GM19372 (cell line): ENCODE data around the gene EOMES.

Source experiments
- ATAC-seq: cut with Tn5 transposase; IDR thresholded peaks from one replicate; pipeline ENCODE4 v1.9.1; 2021; ENCODE audit warnings: mild to moderate bottlenecking, low read depth, moderate library complexity; ENCODE audit not compliant: unreplicated experiment

EOMES gene

DNA sequence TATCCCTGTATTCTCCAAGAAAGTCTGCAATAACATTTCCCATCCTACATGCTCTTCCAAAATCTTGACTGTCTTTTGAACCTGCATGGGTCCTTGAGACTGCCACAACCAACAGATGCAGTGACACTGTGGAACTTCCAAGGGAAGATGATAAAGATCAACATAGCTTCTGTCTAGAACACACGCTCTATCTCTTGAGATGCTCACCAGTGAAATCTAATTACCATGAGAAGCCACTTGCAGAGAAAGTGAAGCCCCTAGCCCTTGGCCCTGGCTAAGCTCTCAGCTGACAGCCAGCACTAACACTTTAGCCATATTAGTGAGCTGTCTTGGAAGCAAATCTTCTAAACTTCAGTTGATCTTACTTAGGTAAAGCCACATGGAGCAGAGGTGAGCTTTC is 36.6 kb downstream of the EOMES start:
- no peak for ATAC-seq

DNA sequence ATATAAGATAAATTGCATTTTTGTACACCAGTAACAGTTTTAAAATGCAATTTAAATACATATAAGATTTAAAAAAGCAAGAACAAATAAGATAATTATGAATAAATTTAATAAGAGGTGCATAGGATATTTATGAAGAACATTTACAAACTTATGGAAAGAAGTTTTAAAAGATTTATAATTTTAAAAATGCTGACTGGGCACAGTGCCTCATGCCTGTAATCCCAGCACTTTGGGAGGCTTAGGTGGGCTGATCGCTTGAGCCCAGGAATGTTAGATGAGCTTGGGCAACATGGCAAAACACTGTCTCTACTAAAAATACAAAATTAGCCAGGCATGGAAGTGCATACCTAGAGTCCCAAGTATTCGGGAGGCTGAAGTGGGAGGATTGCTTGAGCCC is 37.8 kb downstream of the EOMES start:
- ATAC-seq: no peak

DNA sequence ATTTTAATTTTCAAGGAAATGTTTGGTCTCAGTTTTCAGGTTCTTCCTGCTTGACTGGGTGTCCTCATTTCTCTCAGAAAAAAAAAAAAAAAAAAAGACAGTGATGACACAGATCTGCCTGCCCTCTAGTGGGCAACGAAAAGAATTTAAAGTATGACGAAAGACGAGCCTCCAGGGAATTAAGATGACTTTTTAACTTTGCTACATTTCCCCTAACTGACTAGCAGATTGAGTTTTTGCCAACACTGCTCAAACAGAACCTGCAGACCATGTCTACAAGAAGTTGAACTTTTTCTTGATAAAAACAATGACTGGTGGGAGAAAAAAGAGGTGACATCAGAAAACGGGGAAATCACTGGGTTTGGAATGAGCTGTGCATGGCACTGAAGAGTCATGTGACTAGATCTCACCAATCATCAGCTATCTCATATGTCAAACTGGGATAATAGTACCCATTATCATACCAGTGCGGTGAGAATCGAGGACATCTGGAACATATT is 40.8 kb downstream of the EOMES start:
- ATAC-seq: peak; percentile 69

DNA sequence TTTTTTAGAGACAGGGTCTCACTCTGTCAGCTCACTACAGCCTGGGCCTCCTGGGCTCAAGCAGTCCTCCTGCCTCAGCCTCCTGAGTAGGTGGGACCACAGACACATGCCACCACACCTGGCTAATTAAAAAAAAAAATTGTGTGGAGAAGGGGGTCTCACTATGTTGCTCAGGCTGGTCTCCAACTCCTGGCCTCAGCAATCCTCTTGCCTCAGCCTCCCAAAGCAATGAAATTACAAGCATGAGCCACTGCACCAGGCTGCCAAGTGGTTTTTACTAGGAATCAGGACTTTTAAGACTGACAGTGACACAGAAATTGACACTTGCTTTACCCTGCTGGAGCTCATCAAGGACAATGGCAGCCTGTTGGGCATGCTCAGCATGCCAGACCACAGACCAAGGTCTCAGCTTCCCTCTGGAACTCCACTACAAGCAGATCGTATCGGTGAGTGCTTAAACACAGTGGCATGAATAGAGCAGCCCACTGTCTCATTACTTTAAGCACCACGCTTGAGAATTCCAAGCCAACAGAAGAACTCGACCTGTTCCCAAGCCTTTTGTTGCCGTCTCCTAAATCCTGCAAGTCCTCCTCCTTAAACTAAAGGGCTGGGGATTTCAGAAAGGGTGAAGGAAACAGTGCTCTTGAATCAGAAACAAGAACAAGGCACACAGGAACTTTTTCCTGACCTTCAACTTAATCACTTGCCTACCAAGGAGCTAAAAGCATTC is 41.4 kb downstream of the EOMES start:
- peak; percentile 19 for ATAC-seq

DNA sequence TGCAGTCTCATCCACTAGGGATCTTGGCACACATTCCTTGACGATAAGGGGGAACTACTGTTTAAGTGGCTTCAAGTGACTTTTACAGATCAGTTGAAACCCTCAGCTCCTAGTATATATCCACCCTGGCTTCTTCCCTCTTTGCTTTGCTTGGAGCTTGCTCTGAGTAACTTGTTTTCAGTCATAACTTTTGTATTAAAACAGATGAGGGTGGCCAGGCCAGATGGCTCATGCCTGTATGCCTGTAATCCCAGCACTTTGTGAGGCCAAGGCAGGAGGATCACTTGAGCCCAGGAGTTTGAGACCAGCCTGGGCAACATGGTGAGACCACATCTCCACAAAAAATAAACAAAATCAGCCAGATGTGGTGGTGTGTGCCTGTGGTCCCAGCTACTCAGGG is 42.4 kb downstream of the EOMES start:
- ATAC-seq: no peak

DNA sequence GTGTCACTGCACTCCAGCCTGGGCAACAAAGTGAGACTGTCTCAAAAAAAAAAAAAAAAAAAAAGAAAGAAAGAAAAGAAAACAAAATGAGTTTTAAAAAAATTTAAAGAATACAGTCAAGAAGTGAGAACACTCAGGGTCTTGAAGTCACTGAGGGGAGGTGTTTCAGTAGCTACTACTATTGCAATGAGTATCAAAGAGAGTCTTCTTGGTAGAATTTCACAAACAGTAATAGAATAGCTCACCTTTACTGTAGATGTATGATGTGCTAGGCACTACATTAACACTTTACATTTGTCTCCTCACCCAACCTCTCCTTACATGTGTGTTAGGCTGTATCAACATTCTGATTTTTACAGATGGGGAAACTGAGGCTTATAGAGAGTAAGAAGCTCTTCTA is 43.9 kb downstream of the EOMES start:
- no peak for ATAC-seq

DNA sequence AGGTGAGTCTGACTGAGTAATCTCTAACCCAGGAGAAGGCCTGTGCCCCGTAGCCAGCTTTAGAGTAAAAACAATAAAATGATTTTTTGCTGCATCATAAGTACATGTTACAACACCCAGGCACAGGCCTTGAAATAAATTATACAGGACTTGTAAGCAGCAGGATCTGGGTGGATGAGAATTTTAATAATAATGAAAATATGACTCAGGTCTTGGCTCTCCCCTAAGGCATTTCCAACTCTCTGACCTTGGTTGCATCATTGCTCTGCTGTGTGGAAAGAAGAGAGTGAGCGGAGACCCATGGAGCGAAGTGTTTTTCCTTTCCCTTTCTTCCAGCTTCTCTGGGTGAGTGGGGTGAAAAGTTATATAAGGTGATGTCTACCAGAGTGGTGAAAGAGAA is 44.6 kb downstream of the EOMES start:
- ATAC-seq: no peak

DNA sequence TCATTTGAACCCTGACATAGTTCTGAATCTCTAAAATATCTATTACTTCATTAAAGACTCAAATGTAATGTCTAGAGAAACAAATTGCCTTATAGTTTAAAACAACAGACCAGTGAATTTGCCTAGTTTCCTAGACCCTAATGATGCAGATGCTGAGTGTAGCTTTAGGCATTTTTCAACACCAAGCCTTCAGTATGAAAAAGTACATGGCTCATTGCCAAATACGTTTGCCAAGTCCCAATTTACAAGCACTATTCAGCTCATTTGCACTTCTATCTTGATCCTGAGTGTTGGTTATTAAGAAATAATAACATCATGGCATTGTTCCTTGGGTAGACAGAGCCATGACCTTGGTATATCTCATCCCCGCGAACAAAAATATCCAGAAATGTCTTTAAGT is 46.8 kb downstream of the EOMES start:
- ATAC-seq: no peak

DNA sequence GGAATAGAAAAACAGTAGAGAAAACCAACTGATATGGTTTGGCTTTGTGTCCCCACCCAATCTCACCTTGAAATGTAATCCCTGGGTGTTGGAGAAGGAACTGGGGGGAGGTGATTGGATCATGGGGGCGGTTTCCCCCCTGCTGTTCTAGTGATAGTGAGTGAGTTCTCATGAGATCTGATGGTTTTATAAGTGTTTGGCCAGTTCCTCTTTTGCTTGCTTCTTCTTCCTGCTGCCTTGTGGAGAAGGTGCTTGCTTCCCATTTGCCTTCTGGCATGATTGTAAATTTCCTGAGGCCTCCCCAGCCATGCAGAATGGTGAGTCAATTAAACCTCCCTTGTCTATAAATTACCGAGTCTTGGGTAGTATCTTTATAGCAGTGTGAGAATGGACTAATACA is 48.4 kb downstream of the EOMES start:
- no peak for ATAC-seq

DNA sequence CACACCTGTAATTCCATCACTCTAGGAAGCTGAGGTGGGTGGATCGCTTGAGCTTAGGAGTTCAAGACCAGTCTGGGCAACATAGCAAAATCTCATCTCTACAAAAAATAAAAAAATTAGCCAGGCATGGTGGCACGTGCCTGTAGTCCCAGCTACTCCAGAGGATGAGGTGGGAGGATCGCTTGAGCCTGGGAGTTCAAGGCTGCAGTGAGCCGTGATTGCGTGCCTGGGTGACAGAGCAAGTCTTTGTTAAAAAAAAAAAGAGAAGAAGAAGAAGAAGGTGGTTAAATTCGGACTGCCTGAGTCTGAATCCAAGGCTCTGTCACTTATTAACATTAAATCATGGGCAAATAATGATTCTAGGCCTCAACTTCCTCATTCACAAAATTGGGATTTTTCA is 51.0 kb downstream of the EOMES start:
- ATAC-seq: no peak

DNA sequence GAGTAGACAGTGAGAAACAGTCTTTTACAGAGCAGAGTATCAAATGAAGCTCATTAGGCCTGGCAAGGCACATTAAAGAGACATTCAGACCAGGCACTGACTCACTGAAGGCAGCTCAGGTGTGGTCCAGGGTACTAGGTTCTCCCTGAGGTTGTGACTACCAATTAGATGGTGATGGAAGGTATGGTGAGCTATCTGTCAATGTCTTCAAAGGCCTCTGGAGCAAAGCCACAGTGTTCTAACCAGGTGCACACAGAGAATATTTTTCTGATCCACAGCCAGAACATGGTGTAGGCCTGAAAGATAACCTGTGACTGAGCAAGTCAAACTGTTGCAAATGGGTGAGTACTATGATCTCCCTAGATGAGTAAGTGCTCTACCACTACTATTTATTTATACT is 51.5 kb downstream of the EOMES start:
- ATAC-seq: no peak

DNA sequence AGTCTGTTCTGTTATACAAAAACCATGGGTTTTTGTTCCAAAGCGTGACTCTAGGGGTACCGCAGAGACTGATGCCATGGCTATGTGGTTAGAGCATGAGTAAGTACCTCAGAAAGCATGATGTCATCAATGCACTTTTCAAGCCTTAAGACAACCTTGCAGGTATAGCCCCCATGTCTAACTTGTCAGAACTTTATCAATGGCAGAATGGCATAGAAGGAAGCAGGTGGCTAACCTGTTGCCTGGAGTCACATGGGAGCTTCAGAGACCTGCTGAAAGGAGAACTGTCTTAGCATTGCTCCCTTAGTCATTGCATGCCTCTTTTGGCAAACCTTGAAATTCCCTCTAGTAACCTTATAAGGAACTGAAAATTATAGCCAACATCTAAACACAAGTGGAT is 52.5 kb downstream of the EOMES start:
- ATAC-seq: no peak

DNA sequence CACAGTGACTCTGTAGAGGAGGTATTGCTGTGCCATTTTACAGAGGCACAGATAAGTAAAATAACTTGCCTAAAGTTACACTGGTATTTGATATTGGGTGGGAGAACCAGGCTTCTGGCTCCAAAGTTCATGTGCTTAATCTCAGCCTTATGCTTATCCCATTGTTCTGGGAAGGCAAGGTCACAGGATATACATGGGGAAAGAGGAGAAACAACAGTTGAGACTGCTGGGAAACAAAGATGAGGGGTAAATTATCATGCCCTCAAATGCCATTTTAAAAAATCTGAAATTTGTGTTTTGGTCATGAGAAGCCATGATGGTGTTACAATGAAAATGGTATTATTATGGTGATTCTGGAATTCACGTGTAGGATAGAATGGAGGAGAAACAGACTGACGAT is 54.4 kb downstream of the EOMES start:
- ATAC-seq: no peak

DNA sequence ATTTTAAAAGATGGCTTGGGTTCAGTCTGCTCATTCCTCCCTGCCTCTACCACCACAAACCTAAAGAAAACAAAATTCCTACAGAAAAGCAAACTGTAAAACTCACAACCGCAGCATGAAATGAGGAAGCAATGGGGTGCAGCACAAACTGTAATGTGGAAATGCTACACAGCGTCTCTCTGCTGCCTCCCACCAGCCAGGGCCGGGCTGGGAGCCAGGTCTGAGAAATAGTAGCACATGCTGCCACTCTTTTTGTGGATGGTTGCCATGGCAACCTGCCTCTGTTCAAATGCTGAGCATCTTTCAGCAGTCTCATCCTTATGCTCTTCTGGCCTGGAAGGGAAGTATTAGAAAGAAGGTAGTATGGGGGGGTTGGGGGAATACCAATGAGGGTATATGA is 55.4 kb downstream of the EOMES start:
- ATAC-seq: peak; percentile 30

DNA sequence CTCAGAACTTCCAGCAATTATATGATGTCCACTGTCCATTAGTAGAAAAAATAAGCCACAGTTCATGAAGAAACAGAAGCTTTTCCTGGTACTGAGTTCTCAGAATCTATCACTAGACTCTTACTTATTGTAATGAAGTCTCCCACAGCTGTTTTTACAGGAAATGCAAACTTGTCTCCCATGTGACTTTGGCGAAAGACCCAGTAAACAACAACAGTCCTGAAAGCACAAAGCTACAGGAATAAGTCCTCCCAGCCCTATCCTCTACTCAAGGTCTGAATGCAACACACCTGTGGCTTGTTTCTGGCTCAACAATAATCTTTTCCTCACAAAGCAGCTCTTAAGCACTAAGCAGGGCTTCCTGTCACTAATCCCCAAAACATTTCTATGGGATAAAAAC is 55.9 kb downstream of the EOMES start:
- ATAC-seq: peak; percentile 57
